NCI-H510A treated with DMSO at 0.1 percent for 48 hours (cell line): ENCODE data around the gene HSD17B14.

Source experiments
- DNase-seq: peaks from one replicate; lab custom pipeline; 2025; lab: John Stamatoyannopoulos, UW

Gene HSD17B14

GRCh38 chr19:48826606-48827020 lies 9.7 kb downstream of the HSD17B14 start:
- no peak for DNase-seq

GRCh38 chr19:48822514-48822913 lies 13.8 kb downstream of the HSD17B14 start:
- no peak for DNase-seq

GRCh38 chr19:48821633-48822032 lies 14.7 kb downstream of the HSD17B14 start:
- no peak for DNase-seq

- DNase-seq, result peak; percentile 84
Measured at GRCh38 chr19:48819366-48819816, 16.9 kb downstream of the HSD17B14 start.

- DNase-seq, result peak; percentile 98
Measured at GRCh38 chr19:48818234-48818820, 18.0 kb downstream of the HSD17B14 start.

- peak; percentile 40 for DNase-seq
Measured at GRCh38 chr19:48817585-48818124, 18.6 kb downstream of the HSD17B14 start.

GRCh38 chr19:48815870-48816501 lies 20.3 kb downstream of the HSD17B14 start:
- peak; percentile 84 for DNase-seq

GRCh38 chr19:48814895-48815294 lies 21.4 kb downstream of the HSD17B14 start:
- no peak for DNase-seq

- no peak for DNase-seq
Measured at GRCh38 chr19:48813123-48813913, 23.0 kb downstream of the HSD17B14 start.

- DNase-seq, result peak; percentile 90
Measured at GRCh38 chr19:48812094-48812929, 24.0 kb downstream of the HSD17B14 start.

- no peak for DNase-seq
Measured at GRCh38 chr19:48810151-48810550, 26.1 kb downstream of the HSD17B14 start.

GRCh38 chr19:48807590-48808308 lies 28.5 kb downstream of the HSD17B14 start:
- no peak for DNase-seq

GRCh38 chr19:48806818-48807589 lies 29.3 kb downstream of the HSD17B14 start:
- DNase-seq, result no peak

GRCh38 chr19:48806518-48806817 lies 29.8 kb downstream of the HSD17B14 start:
- peak; percentile 14 for DNase-seq

GRCh38 chr19:48805452-48805851 lies 30.8 kb downstream of the HSD17B14 start:
- no peak for DNase-seq

- no peak for DNase-seq
Measured at GRCh38 chr19:48804496-48804895, 31.8 kb downstream of the HSD17B14 start.

GRCh38 chr19:48802623-48803022 lies 33.7 kb downstream of the HSD17B14 start:
- no peak for DNase-seq

GRCh38 chr19:48799358-48800300 lies 36.7 kb downstream of the HSD17B14 start:
- no peak for DNase-seq

- DNase-seq, result no peak
Measured at GRCh38 chr19:48798937-48799336, 37.4 kb downstream of the HSD17B14 start.
